Measurements from ENCODE around the gene IP6K1.

DNA sequence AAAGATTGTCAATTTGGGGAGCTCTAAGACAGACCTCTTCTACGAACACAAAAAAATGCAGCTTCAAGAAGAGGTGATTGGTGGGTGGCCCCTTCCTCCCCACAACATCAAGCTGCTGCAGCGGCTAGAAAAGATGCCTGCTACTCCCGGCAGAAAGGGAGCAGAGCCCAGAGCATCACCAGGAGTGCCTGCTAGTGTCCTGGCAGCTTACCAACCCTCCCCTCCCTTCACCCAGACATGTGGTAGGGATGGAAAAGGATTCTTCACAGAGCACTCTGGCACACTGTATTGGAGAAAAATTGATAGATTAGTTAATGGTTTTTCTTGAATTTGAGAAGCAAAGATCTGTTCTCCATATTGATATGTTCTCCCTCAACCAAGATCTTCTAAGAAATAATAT, 10.8 kb downstream of the IP6K1 start:
- TF ChIP-seq POLR2A (IDR thresholded peaks at IDR 0.05): no peak
- TF ChIP-seq, protein P1, sequence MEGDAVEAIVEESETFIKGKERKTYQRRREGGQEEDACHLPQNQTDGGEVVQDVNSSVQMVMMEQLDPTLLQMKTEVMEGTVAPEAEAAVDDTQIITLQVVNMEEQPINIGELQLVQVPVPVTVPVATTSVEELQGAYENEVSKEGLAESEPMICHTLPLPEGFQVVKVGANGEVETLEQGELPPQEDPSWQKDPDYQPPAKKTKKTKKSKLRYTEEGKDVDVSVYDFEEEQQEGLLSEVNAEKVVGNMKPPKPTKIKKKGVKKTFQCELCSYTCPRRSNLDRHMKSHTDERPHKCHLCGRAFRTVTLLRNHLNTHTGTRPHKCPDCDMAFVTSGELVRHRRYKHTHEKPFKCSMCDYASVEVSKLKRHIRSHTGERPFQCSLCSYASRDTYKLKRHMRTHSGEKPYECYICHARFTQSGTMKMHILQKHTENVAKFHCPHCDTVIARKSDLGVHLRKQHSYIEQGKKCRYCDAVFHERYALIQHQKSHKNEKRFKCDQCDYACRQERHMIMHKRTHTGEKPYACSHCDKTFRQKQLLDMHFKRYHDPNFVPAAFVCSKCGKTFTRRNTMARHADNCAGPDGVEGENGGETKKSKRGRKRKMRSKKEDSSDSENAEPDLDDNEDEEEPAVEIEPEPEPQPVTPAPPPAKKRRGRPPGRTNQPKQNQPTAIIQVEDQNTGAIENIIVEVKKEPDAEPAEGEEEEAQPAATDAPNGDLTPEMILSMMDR (IDR thresholded peaks at IDR 0.05): no peak
